Activated CD4-positive, CD25-positive, alpha-beta regulatory T cell (primary cell): ENCODE data around the gene TBX4.
"Not testable (repeated sequence)": the region's sequence is repeated elsewhere in the genome, so short reads cannot be mapped to it uniquely, and the experiment has no call there.

ENCODE experiments used
- DNase-seq, 4 experiments: peaks; one replicate each; lab custom pipeline; 2025; lab: John Stamatoyannopoulos, UW

The TBX4 gene

GRCh38 chr17:61483778-61484116 is 31.5 kb downstream of the TBX4 start:
- DNase-seq: no peak

GRCh38 chr17:61484174-61484573 is 32.0 kb downstream of the TBX4 start:
- no peak for DNase-seq

- no peak for DNase-seq
Observed at GRCh38 chr17:61485067-61485775, 33.0 kb downstream of the TBX4 start.

- DNase-seq: no peak
Observed at GRCh38 chr17:61486135-61487120, 34.2 kb downstream of the TBX4 start.

- DNase-seq: no peak
Observed at GRCh38 chr17:61487161-61487988, 35.2 kb downstream of the TBX4 start.

GRCh38 chr17:61487989-61488595 is 35.9 kb downstream of the TBX4 start:
- DNase-seq: no peak

GRCh38 chr17:61488878-61489718 is 36.9 kb downstream of the TBX4 start:
- no peak for DNase-seq

GRCh38 chr17:61489719-61490490 is 37.7 kb downstream of the TBX4 start:
- no peak for DNase-seq

- DNase-seq: no peak
Observed at GRCh38 chr17:61490540-61490975, 38.3 kb downstream of the TBX4 start.

GRCh38 chr17:61491981-61492380 is 39.8 kb downstream of the TBX4 start:
- no peak for DNase-seq

- no peak for DNase-seq
Observed at GRCh38 chr17:61492759-61493526, 40.7 kb downstream of the TBX4 start.

GRCh38 chr17:61493830-61494324 is 41.7 kb downstream of the TBX4 start:
- not testable (repeated sequence) for DNase-seq

GRCh38 chr17:61494325-61495160 is 42.3 kb downstream of the TBX4 start:
- DNase-seq: no peak

- DNase-seq: no peak
Observed at GRCh38 chr17:61495161-61495857, 43.1 kb downstream of the TBX4 start.

- DNase-seq: no peak
Observed at GRCh38 chr17:61496174-61496956, 44.1 kb downstream of the TBX4 start.

GRCh38 chr17:61496957-61497653 is 44.9 kb downstream of the TBX4 start:
- no peak for DNase-seq
